C4-2B (cell line): ENCODE measurements around the gene CCL5.

Experiments used
- H3K27ac ChIP-seq: fragments of 450-650 bp; 2 replicates; pipeline ENCODE4 v1.5.1; 2017
- CTCF ChIP-seq: fragments of 450-650 bp; conservative IDR thresholded peaks from 2 replicates; pipeline ENCODE4 v1.5.1; 2017; ENCODE audit warnings: mild to moderate bottlenecking
- ZFX ChIP-seq: fragments of 450-650 bp; IDR thresholded peaks from 2 replicates; pipeline ENCODE4 v1.6.1; 2017

Gene CCL5

GRCh38 chr17:35825206-35825605 lies 55.0 kb downstream of the CCL5 start:
- H3K27ac ChIP-seq, result no peak overlapping the region
- TF ChIP-seq ZFX, result no peak
- TF ChIP-seq CTCF, result no peak
